SK-MEL-5 (cell line): Measurements from ENCODE around the gene UBE2O. TPM values are rescaled to one million over a fixed set of nuclear protein-coding genes. Genes with fewer than 3 reads are reported as not detected.

ENCODE experiments used
- DNase-seq: peaks from one replicate; pipeline ENCODE4 v3.0.0-alpha.2; 2016; ENCODE audit warnings: low read depth, low spot score
- in situ Hi-C: cut with HindIII; loops from 2 replicates; pipeline ENCODE4 v1.10.0; 2016; ENCODE audit warnings: low sequenced_read_pairs, high pct_unique_total_duplicates, low pct_unique_long_range_greater_than_20kb
- total RNA-seq: library from RNA; depleted of rRNA; stranded (reverse); fragments of >200 nt; shearing (Covaris generic); gene quantifications from 2 replicates; pipeline ENCODE4 v1.2.3, GENCODE V29; 2014

UBE2O gene
- total RNA-seq, 1 experiment from 2014 or later: 30.7 TPM

DNA sequence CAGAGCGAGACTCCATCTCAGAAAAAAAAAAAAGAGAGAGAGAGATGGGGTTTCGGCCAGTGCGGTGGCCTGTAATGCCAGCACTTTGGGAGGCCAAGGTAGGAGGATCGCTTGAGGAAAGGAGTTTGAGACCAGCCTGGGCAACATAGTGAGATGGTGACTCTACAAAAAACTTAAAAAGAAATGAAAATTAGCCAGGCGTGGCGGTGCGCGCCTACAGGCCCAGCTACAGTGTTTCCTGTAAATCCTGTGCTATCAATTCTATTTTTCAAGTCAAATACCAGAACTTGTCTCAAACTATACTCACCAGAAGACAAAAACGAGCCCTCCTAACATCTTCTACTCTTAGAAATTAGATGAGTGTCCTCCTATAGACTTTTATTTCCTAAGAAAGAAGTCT, 19.3 kb downstream of the UBE2O start:
- in situ Hi-C loops: loop anchor here (25.0 kb wide), 2 partner anchors 96 to 304 kb away; partner anchors contain the start of genes JMJD6, METTL23, MFSD11 and SRSF2
- no peak for DNase-seq

DNA sequence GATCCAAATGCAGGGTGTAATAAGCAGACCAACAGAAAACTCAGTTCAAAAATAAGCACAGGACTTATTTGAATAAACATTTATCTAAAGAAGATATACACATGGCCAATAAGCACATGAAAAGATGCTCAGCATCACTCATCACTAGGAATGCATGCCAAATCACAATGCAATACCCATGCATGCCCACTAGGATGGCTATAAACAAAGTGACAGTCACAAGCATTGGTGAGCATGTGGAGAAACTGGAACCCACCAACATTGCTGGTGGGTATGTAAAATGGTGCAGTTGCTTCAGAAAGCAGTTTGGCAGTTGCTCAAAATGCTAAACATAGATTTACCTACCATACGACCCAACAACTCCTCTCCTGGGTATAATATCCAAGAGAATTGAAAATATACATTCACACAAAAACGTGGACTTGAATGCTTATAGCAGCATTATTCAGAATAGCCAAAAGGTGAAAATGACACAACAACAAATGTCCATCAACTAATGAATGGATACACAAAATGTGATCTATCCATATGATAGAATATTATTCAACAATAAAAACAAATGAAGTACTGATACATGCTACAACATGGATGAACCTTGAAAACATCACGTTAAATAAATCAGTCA, 20.1 kb downstream of the UBE2O start:
- in situ Hi-C loops: loop anchor here (25.0 kb wide), 2 partner anchors 96 to 304 kb away; partner anchors contain the start of genes JMJD6, METTL23, MFSD11 and SRSF2
- DNase-seq: peak; percentile 82

- DNase-seq: no peak
- in situ Hi-C loops: loop anchor here (25.0 kb wide), 2 partner anchors 95 to 305 kb away; partner anchors contain the start of genes JMJD6, METTL23, MFSD11 and SRSF2
Observed at GRCh38 chr17:76432004-76432403, 20.9 kb downstream of the UBE2O start.

DNA sequence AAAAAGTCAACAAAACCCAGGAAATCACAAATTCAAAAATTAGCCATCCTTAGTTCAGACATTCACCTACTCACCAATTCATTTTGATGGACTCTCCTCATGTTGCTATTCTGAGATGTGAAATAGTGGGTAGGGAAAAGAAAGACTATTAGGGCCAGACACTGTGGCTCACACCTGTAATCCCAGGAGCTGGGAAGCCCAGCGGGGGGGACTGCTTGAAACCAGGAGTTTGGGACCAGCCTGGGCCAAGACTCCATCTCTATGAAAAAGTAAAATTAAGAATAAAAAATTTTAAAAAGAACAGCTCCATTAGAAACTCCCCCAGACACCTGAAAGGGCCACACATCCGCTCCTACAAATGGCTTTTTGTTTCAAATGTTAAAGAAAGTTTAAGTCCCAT, 21.4 kb downstream of the UBE2O start:
- in situ Hi-C loops: loop anchor here (25.0 kb wide), 2 partner anchors 94 to 306 kb away; partner anchors contain the start of genes JMJD6, METTL23, MFSD11 and SRSF2
- DNase-seq: no peak

GRCh38 chr17:76428511-76428910, 24.4 kb downstream of the UBE2O start:
- DNase-seq: no peak
- in situ Hi-C loops: loop anchor here (25.0 kb wide), 2 partner anchors 91 to 309 kb away; partner anchors contain the start of genes JMJD6, METTL23, MFSD11 and SRSF2

DNA sequence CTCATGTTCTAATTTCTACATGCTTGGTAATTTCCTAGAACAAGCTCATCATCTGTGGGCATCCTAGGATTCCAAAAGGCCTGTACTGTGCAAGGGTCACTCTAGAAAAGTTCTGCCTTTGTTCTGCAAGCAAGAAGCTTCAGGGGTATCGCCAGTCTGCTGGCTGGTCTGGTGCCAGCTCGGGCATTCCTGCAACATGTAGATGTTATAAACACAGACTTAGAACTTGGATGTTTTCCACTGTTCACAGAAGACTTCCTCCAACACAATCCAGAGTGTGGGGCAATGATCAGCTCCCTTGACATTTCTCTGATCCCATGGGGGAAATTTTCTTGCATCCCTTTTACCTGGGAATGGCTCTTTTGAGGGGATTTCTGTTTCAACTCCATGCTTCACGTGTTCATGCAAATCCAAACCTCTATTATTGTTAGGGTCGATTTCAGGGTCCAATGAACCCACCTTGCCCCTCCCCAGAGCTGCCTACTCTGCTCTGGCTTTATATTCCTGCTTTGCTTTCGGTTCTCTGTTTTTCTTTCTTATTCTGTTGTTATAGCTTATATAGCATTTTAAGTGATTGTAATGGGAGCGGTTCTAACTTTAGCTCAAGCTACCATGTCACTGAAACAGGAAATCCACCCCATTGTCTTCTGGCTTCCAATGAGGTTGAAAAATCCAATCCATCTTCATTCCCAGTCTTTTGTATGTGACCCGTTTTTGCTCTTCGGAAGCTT, 25.3 kb downstream of the UBE2O start:
- in situ Hi-C loops: loop anchor here (25.0 kb wide), 2 partner anchors 90 to 310 kb away; partner anchors contain the start of genes JMJD6, METTL23, MFSD11 and SRSF2
- DNase-seq: no peak

DNA sequence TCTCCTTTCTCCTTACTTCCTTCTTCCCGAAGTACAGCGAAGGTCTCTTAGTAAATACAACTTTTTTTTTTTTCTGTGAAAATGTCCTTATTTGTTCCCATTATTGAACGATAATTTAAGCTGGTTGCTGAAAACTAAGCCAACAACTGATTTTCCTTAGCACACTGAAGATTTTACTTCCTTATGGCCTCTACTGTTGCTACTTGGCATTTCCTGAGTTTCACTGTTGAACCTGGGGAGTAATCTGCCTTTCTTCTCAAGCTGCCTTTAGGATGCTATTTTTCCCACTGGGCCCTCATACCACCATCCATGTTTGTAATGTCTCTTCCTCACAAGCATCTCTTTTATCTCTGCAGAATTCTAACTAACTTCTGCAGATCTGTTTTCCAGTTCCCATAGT, 26.1 kb downstream of the UBE2O start:
- in situ Hi-C loops: loop anchor here (25.0 kb wide), 2 partner anchors 90 to 310 kb away; partner anchors contain the start of genes JMJD6, METTL23, MFSD11 and SRSF2
- no peak for DNase-seq

DNA sequence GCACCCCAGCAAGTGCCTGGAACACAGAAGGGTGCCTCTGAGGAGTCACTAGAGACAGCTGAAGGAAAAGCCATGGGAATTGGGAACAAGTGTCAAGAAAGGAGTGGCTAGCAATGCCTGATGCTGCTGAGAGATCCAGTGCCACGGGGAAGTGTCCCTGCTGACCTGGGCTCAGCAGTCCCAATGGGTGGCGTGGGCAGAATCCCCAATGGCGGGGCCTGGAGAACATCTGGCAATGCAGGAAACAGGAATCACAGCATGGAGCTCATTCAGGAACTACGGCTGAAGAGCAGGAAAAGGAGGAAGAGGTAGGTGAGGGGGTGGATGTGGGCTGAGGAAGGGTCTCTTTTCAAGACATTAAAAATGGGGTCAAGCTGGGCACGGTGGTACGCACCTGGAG, 30.1 kb downstream of the UBE2O start:
- in situ Hi-C loops: no loop called here
- DNase-seq: no peak

- no peak for DNase-seq
- in situ Hi-C loops: no loop called here
Observed at GRCh38 chr17:76422406-76422805, 30.5 kb downstream of the UBE2O start.

GRCh38 chr17:76421044-76421407, 31.9 kb downstream of the UBE2O start:
- in situ Hi-C loops: no loop called here
- DNase-seq: no peak

DNA sequence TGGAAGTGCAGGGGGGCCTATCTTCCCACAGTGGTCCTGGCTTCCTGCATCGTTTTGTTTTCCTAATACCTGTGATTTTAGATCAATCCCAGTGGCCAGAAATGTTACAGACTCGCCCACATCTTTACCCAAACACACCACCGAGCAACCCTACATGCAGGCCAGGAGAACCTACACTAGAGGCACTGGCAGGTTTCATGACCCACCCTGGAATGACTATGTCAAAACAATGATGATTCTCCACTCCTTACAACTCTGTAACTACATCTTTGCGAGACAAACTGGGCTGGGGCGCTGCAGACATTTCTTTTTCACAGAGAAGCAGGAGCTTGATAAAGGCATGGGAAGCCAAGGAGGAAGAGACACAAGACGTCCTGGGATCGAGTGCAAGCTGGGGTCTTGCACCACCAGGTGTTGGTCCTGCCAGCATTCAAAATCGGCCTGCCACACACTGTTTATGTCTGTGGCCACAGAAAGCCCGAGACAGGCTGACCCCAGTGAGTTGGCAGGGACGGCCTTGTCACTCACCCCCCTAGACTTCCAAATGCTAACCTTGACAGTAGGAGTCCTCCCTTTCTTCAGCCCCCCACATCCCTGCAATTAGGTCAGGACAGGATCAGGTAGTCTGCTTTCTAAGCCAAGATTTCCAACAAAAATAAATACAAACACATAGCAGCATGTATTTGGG, 32.5 kb downstream of the UBE2O start:
- in situ Hi-C loops: no loop called here
- no peak for DNase-seq

- in situ Hi-C loops: no loop called here
- DNase-seq: no peak
Observed at GRCh38 chr17:76419576-76420260, 33.2 kb downstream of the UBE2O start.

- in situ Hi-C loops: no loop called here
- DNase-seq: no peak
Observed at GRCh38 chr17:76417499-76418143, 35.3 kb downstream of the UBE2O start.

DNA sequence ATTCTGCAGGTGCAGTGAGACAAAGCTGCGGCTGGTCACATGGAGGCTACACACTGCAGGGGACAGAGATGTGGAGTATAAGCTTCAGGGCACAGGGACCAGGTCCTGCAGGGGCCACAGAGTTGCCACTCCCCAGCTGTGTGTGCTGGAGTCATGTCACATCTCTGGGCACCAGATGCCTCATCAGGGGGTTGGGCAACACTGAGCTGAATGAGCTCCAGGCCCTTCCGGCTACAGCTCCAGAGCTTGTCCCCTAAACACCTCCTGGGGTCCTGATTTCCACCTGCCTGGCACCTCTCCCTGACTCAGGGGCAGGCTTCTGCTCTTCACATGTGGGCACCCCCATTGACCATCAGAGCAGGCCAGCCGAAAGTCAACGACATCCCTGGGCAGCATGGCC, 36.1 kb downstream of the UBE2O start:
- DNase-seq: no peak
- in situ Hi-C loops: no loop called here

- no peak for DNase-seq
- in situ Hi-C loops: no loop called here
Observed at GRCh38 chr17:76416457-76416856, 36.5 kb downstream of the UBE2O start.

DNA sequence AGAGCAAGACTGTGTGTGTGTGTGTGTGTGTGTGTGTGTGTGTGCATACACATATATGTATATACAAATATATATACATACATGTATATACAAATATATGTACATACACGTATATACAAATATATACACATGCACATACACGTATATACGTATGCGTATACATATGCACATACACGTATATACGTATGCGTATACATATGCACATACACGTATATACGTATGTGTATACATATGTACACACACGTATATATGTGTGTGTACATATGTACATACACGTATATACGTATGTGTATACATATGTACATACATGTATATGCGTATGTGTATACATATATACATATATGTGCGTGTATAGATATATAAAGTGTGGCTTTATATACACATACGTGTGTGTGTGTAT, 37.2 kb downstream of the UBE2O start:
- no peak for DNase-seq

More for the DNA sequence above, 37.2 kb downstream of the UBE2O start:
- in situ Hi-C loops: no loop called here
